ENCODE results near the gene PPARG. TPM values are rescaled to one million over a fixed set of nuclear protein-coding genes. Genes with fewer than 3 reads are reported as not detected.

The PPARG gene
- total and polyA plus RNA-seq, 2 donors (not counting 3 experiments of a cell fraction or from before 2014, with no cell fraction given): 0.15 to 1.3 TPM

GRCh38 chr3:12415014-12415680, 126.3 kb downstream of the PPARG start:
- H3K9ac ChIP-seq (replicated peaks; ENCODE audit: extremely low read depth, insufficient read depth, low read length): no peak overlapping the region
- no peaks in the 10 kb centered on the region for H3K9me3 ChIP-seq (replicated peaks; ENCODE audit: control insufficient read depth, insufficient read depth, low read length)
- H4K20me1 ChIP-seq (replicated peaks; ENCODE audit: control insufficient read depth, extremely low read depth, insufficient read depth, low read length): no peaks in the 10 kb centered on the region
- H3K4me1 ChIP-seq (ENCODE audit: control insufficient read depth, extremely low read depth, insufficient read depth, low read length): no peaks in the 10 kb centered on the region
- H3K9me1 ChIP-seq (replicated peaks; ENCODE audit: control insufficient read depth, extremely low read depth, insufficient read depth, low read length): no peaks in the 10 kb centered on the region
- intact Hi-C loops (cut with micrococcal nuclease) (no loop called here), dilution Hi-C loops (cut with MboI; ENCODE audit: extremely low pct_ligation_motif_present, low sequenced_read_pairs) (no loop called here)
- no peak for TF ChIP-seq MAX (IDR thresholded peaks at IDR 0.05; ENCODE audit: insufficient read depth, insufficient read length)
- TF ChIP-seq JUN (IDR thresholded peaks at IDR 0.05; ENCODE audit: borderline replicate concordance, insufficient read depth, insufficient read length, low read depth): no peak
- no peak for TF ChIP-seq CTCF (IDR thresholded peaks at IDR 0.05; ENCODE audit: extremely low read depth in 1 of 2, insufficient read depth in 1 of 2, low read depth in 1 of 2, low read length in 2 of 2)
- TF ChIP-seq EZH2 (IDR thresholded peaks at IDR 0.05; ENCODE audit: borderline replicate concordance, low read depth, low read length, severe bottlenecking): no peak
- TF ChIP-seq POLR2AphosphoS5 (IDR thresholded peaks at IDR 0.05; ENCODE audit: insufficient read depth, low read depth, low read length): no peak
- no peak for TF ChIP-seq POLR2A (IDR thresholded peaks at IDR 0.05; ENCODE audit: low read depth, low read length)
- no peak for TF ChIP-seq GATA2 (IDR thresholded peaks at IDR 0.05; ENCODE audit: insufficient read depth, insufficient read length, low read depth, low read length)
- TF ChIP-seq FOS (IDR thresholded peaks at IDR 0.05; ENCODE audit: borderline replicate concordance, insufficient read depth, low read length): no peak
- FAIRE-seq (no peak), DNase-seq (ENCODE audit: low read depth, low spot score) (no peak)
- H3K27me3 ChIP-seq (ENCODE audit: control insufficient read depth in 2 of 2, insufficient read depth in 2 of 2, low read length in 2 of 2): peaks cover 0 to 7% of the 10 kb centered on the region in 2 experiments
- ChIA-PET POLR2A (no interaction called here), CTCF (no interaction called here)
- no peak overlapping the region for H3K4me2 ChIP-seq (ENCODE audit: insufficient read depth, low read length)
- H3K27ac ChIP-seq (ENCODE audit: insufficient read depth, low read depth, low read length): no peak overlapping the region
- H3K79me2 ChIP-seq (ENCODE audit: control insufficient read depth, insufficient read depth, low read length): no peaks in the 10 kb centered on the region
- H2AFZ ChIP-seq (ENCODE audit: low read depth, low read length): no peak overlapping the region
- no peaks in the 10 kb centered on the region for H3K36me3 ChIP-seq (ENCODE audit: control insufficient read depth in 2 of 2, extremely low read depth in 1 of 2, insufficient read depth in 2 of 2, low read length in 2 of 2)
- no peak overlapping the region for H3K4me3 ChIP-seq (replicated peaks in 1 of 3; ENCODE audit: insufficient read depth in 1 of 3, low read depth in 1 of 3, low read length in 3 of 3)
- BruUV-seq (replicated peaks): no TSS peak

All from endothelial cell of umbilical vein (primary cell).